ENCODE measurements around the gene LMTK2. TPM values are rescaled to one million over a fixed set of nuclear protein-coding genes. Genes with fewer than 3 reads are reported as not detected.
A peak's percentile ranks its signal among the peaks of the same experiment; 100 is the strongest.

LMTK2 gene
- total and polyA plus RNA-seq, 2 donors (not counting 1 experiment from before 2014, with no cell fraction given) = 4.9 to 13.1 TPM

- ChIA-PET POLR2A (no interaction called here), CTCF (no interaction called here)
- peaks cover 0 to 7% of the 10 kb centered on the region in 2 experiments for H3K36me3 ChIP-seq (replicated peaks in 1 of 2; ENCODE audit: control extremely low read depth in 1 of 2, control insufficient read depth in 1 of 2, extremely low read depth in 1 of 2, insufficient read depth in 2 of 2, low read length in 1 of 2)
Measured at GRCh38 chr7:98209166-98209920, 102.7 kb downstream of the LMTK2 start.

More at GRCh38 chr7:98209166-98209920, 102.7 kb downstream of the LMTK2 start:
- no peak for TF ChIP-seq EZH2 (IDR thresholded peaks at IDR 0.05; ENCODE audit: borderline replicate concordance, insufficient read depth, low read depth, low read length, poor library complexity, severe bottlenecking)
- no peak for TF ChIP-seq CTCF (IDR thresholded peaks at IDR 0.05)
- Histone ChIP-seq H3K79me2 (ENCODE audit: control insufficient read depth, insufficient read depth, low read length) (no peaks in the 10 kb centered on the region), H3K27me3 (replicated peaks in 1 of 4; ENCODE audit: control extremely low read depth in 1 of 4, control insufficient read depth in 3 of 4, insufficient read depth in 4 of 4, low read length in 3 of 4) (peaks cover 0 to 29% (median 10%) of the 10 kb centered on the region in 4 experiments), H3K4me1 (ENCODE audit: control insufficient read depth in 2 of 2, insufficient read depth in 2 of 2, low read length in 2 of 2) (peaks cover 12 to 15% of the 10 kb centered on the region in 2 donors), H2AFZ (ENCODE audit: insufficient read depth, low read depth, low read length, poor library complexity, severe bottlenecking) (no peak overlapping the region), H3K27ac (ENCODE audit: low read length in 2 of 2) (no peak overlapping the region), H3K4me2 (replicated peaks; ENCODE audit: low read depth, low read length, poor library complexity, severe bottlenecking) (no peak overlapping the region), H3K9ac (ENCODE audit: low read length) (no peak overlapping the region), H3K4me3 (ENCODE audit: control extremely low read depth in 1 of 5, extremely low read depth in 1 of 5, insufficient read depth in 1 of 5, low read depth in 2 of 5, low read length in 4 of 5) (no peak overlapping the region), H3K9me3 (ENCODE audit: control extremely low read depth in 1 of 3, control insufficient read depth in 2 of 3, insufficient read depth in 1 of 3, low read length in 2 of 3) (peaks cover 0 to 23% (median 0%) of the 10 kb centered on the region in 3 donors), H4K20me1 (ENCODE audit: control insufficient read depth, insufficient read depth, low read length, poor library complexity, severe bottlenecking) (peaks cover 5% of the 10 kb centered on the region)
- no peaks in the 10 kb centered on the region for H3K9me3 Mint-ChIP-seq (ENCODE audit: insufficient read depth)
- peak overlapping the region; percentile 26 for H3K27ac Mint-ChIP-seq
- ATAC-seq (ENCODE audit: low read depth) (no peak), DNase-seq (no peak)
- H3K4me1 Mint-ChIP-seq = peaks cover 19% of the 10 kb centered on the region
- H3K27me3 Mint-ChIP-seq = peaks cover 12% of the 10 kb centered on the region
- intact Hi-C loops (cut with micrococcal nuclease) = no loop called here
- H3K4me3 Mint-ChIP-seq = peak overlapping the region; percentile 60
- 100% methylated on average over 11 of the region's 17 CpGs for WGBS (ENCODE audit: insufficient coverage)

All from B cell (primary cell).